HepG2 (cell line): Measurements from ENCODE around the gene LAP3. TPM values are rescaled to one million over a fixed set of nuclear protein-coding genes. Genes with fewer than 3 reads are reported as not detected.

Experiments used
- DR1 ChIP-seq: sonication (generic); formaldehyde crosslinking; IDR thresholded peaks from 2 replicates; pipeline ENCODE4 v1.8.0; 2021; ENCODE audit warnings: mild to moderate bottlenecking, missing genetic modification reagents, inconsistent platforms
- FOXA1 ChIP-seq, 2 experiments: fragments of 450-650 bp in 1 of 2; sonication (generic) in 1 of 2; formaldehyde crosslinking in 1 of 2; IDR thresholded peaks; 2 replicates each; pipeline versions ENCODE4 v1.4.0 to v1.6.1; 2016 to 2020; ENCODE audit warnings: missing genetic modification reagents in 1 of 2
- FOXK2 ChIP-seq: fragments of 450-650 bp; IDR thresholded peaks from 2 replicates; pipeline ENCODE4 v1.6.1; 2016
- HNF1A ChIP-seq, 2 experiments: sonication (generic) in 1 of 2; formaldehyde crosslinking in 1 of 2; IDR thresholded peaks; 2 replicates each; pipeline versions ENCODE4 v1.4.0 to v1.6.1; 2016 to 2020; ENCODE audit warnings: borderline replicate concordance in 1 of 2, low read depth in 1 of 2, mild to moderate bottlenecking in 1 of 2, missing genetic modification reagents in 1 of 2
- PAWR ChIP-seq: sonication (generic); formaldehyde crosslinking; IDR thresholded peaks from 2 replicates; pipeline ENCODE4 v1.4.0; 2020; ENCODE audit warnings: missing genetic modification reagents, mild to moderate bottlenecking, borderline replicate concordance
- RFX3 ChIP-seq: IDR thresholded peaks from 2 replicates; pipeline ENCODE4 v1.6.1; 2016; ENCODE audit warnings: missing biosample characterization, missing genetic modification reagents
- RORA ChIP-seq: sonication (generic); formaldehyde crosslinking; IDR thresholded peaks from 2 replicates; pipeline ENCODE4 v1.5.0; 2020; ENCODE audit warnings: mild to moderate bottlenecking, missing genetic modification reagents, moderate library complexity
- SIX4 ChIP-seq: sonication (generic); formaldehyde crosslinking; IDR thresholded peaks from 2 replicates; pipeline ENCODE4 v1.4.0; 2020; ENCODE audit warnings: missing genetic modification reagents
- YEATS2 ChIP-seq: sonication (generic); formaldehyde crosslinking; IDR thresholded peaks from 2 replicates; pipeline ENCODE4 v1.4.0; 2020; ENCODE audit warnings: missing genetic modification reagents, borderline replicate concordance
- ZBTB20 ChIP-seq: sonication (generic); formaldehyde crosslinking; IDR thresholded peaks from 2 replicates; pipeline ENCODE4 v1.8.1; 2023; ENCODE audit warnings: missing genetic modification reagents, low read depth, mild to moderate bottlenecking, borderline replicate concordance
- ZBTB33 ChIP-seq: sonication (generic); formaldehyde crosslinking; IDR thresholded peaks from 2 replicates; pipeline ENCODE4 v1.4.0; 2020; ENCODE audit warnings: missing genetic modification reagents
- ZFX ChIP-seq: sonication (generic); formaldehyde crosslinking; IDR thresholded peaks from 2 replicates; pipeline ENCODE4 v1.4.0; 2020; ENCODE audit warnings: mild to moderate bottlenecking, low read depth, missing genetic modification reagents, moderate library complexity
- ZNF101 ChIP-seq: sonication (generic); formaldehyde crosslinking; IDR thresholded peaks from 2 replicates; pipeline ENCODE4 v1.4.0; 2020; ENCODE audit warnings: mild to moderate bottlenecking, low read depth, missing genetic modification reagents, borderline replicate concordance
- ZNF460 ChIP-seq: sonication (generic); formaldehyde crosslinking; IDR thresholded peaks from 2 replicates; pipeline ENCODE4 v1.5.1; 2020; ENCODE audit warnings: missing genetic modification reagents, mild to moderate bottlenecking, borderline replicate concordance
- ZNF672 ChIP-seq: sonication (generic); formaldehyde crosslinking; IDR thresholded peaks from 2 replicates; pipeline ENCODE4 v1.8.1; 2022; ENCODE audit warnings: missing genetic modification reagents
- ZNF790 ChIP-seq: sonication (generic); formaldehyde crosslinking; IDR thresholded peaks from 2 replicates; pipeline ENCODE4 v1.8.0; 2022; ENCODE audit warnings: missing genetic modification reagents, mild to moderate bottlenecking, borderline replicate concordance
- ZNF879 ChIP-seq: sonication (generic); formaldehyde crosslinking; IDR thresholded peaks from 2 replicates; pipeline ENCODE4 v1.8.1; 2023; ENCODE audit warnings: missing genetic modification reagents
- polyA plus RNA-seq, 8 experiments: library from polyadenylated mRNA; depleted of rRNA in 3 of 8; stranded (reverse) in 7 of 8; unstranded in 1 of 8; fragments of >200 nt; fragmentation: Illumina TruSeq in 4 of 8; extraction: Trizol in 4 of 8; gene quantifications; 2 replicates each; pipeline versions ENCODE4 v1.2.1 to v1.2.3, GENCODE V29; 2011 to 2016; ENCODE audit warnings: low read depth in 4 of 8, missing spikeins in 1 of 8, mixed read lengths in 1 of 8; ENCODE audit not compliant: insufficient read depth in 1 of 8
- total RNA-seq, 5 experiments: library from RNA; depleted of rRNA; stranded (reverse); fragments of >200 nt; fragmentation: Illumina TruSeq; extraction: Trizol; gene quantifications; 2 replicates each; pipeline ENCODE4 v1.2.3, GENCODE V29; 2016; ENCODE audit warnings: low read depth in 1 of 5
- TF ChIP-seq, protein P1 (sequence below): IDR thresholded peaks from 2 replicates; pipeline ENCODE4 v1.6.1; 2016; ENCODE audit warnings: missing genetic modification reagents, missing compliant biosample characterization
- TF ChIP-seq, protein P2 (sequence below): sonication (generic); formaldehyde crosslinking; IDR thresholded peaks from 2 replicates; pipeline ENCODE4 v1.5.1; 2020; ENCODE audit warnings: missing genetic modification reagents, mild to moderate bottlenecking, borderline replicate concordance

Gene LAP3
- total and polyA plus RNA-seq, 2 of the 13 experiments (the other 11 are each of a cell fraction or from before 2014, with no cell fraction given), result 106 to 125 TPM

DNA sequence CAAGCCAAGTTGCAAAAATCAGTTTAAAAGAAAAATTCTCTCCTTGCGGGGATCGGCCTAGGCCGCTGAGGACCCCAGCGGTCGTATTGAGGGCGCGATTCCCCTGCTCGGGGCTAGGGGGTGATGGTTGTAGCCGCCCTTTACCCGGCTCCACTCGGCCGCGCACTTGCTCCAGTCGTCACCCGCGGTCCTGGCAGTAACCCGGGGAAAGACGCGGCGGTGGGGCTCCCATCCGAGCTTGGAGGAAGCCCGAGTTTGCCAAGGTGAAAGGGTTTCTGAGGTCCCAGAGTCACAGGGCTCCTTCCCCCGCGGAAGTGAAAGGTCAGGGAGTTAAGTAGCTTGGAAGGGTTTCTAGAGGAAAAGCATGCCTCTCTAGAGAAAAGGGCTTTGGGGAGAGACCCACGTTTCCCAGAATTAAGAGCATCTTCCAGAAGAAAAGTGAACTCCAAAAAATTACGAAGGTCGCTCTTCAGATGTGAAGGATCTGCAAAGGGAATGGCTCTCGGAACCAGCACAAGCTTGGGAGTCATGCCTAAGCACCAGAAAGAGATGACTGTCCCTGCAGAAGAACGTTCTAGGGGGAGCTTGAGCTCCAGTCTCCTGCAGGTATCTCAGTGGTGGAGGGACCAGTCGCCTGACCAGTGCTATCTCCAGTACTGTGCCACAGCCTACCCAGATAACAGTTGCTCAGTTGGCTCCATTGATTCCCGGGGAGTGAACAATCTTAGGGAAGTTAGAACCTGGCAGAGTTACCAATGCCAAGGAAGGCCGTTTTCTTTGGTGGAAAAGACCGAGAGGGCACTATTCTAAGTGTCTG is 875 bp downstream of the LAP3 start (continued):
- no peak for TF ChIP-seq ZBTB20 (CRISPR knock-in tag)
- TF ChIP-seq ZBTB33 (CRISPR knock-in tag), result no peak
- no peak for TF ChIP-seq SIX4 (CRISPR knock-in tag)
- TF ChIP-seq YEATS2 (CRISPR knock-in tag), result no peak
- no peak for TF ChIP-seq HNF1A (IDR thresholded peaks at IDR 0.05; ENCODE audit: low read depth)
- no peak for TF ChIP-seq HNF1A (CRISPR knock-in tag; IDR thresholded peaks at IDR 0.05; ENCODE audit: borderline replicate concordance)
- TF ChIP-seq FOXK2, result no peak
- TF ChIP-seq RFX3 (CRISPR knock-in tag), result 0 out of 2 replicates have a peak, but pooled peaks have one; percentile 20
- TF ChIP-seq ZNF460 (CRISPR knock-in tag), result no peak
- TF ChIP-seq ZNF790 (CRISPR knock-in tag), result no peak
- TF ChIP-seq, protein P1, sequence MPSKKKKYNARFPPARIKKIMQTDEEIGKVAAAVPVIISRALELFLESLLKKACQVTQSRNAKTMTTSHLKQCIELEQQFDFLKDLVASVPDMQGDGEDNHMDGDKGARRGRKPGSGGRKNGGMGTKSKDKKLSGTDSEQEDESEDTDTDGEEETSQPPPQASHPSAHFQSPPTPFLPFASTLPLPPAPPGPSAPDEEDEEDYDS, result no peak
- TF ChIP-seq ZNF101 (CRISPR knock-in tag), result no peak
- no peak for TF ChIP-seq ZFX
- TF ChIP-seq DR1 (CRISPR knock-in tag), result no peak
- TF ChIP-seq ZNF879 (CRISPR knock-in tag), result no peak
- no peak for TF ChIP-seq FOXA1 (IDR thresholded peaks at IDR 0.05)
- TF ChIP-seq FOXA1 (CRISPR knock-in tag; IDR thresholded peaks at IDR 0.05), result no peak
- TF ChIP-seq, protein P2, sequence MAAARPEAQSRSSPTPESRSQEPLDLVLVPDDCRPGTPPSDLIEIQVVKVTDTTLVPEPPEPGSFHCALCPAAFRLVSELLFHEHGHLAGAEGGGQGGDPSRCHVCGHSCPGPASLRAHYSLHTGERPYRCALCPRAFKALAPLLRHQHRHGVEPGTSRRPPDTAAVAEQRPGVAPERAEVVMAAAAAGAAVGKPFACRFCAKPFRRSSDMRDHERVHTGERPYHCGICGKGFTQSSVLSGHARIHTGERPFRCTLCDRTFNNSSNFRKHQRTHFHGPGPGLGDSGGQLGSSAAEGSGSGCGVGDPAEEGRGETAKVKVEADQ (CRISPR knock-in tag), result no peak
- TF ChIP-seq ZNF672, result no peak
- no peak for TF ChIP-seq RORA (CRISPR knock-in tag)
- TF ChIP-seq PAWR, result no peak
